Keratinocyte (primary cell): Measurements from ENCODE around the gene NIPAL4. TPM values are rescaled to one million over a fixed set of nuclear protein-coding genes. Genes with fewer than 3 reads are reported as not detected.

Experiments used
- DNase-seq: peaks from one replicate; pipeline ENCODE4 v3.0.0-alpha.2; 2011; ENCODE audit warnings: low read depth, missing footprints, low spot score
- FAIRE-seq: peaks from 2 replicates; lab custom pipeline; 2011; peaks lifted over from hg19 to GRCh38; lab: Jason Lieb, UNC
- H2AFZ ChIP-seq: 2 replicates; pipeline ENCODE4 v1.6.0; 2012; ENCODE audit warnings: low read length, control low read depth, inconsistent platforms; ENCODE audit not compliant: control insufficient read depth
- H3K27ac ChIP-seq: 2 replicates; pipeline ENCODE4 v1.5.1; 2011; ENCODE audit warnings: low read length; ENCODE audit not compliant: control insufficient read depth, insufficient read depth
- H3K27me3 ChIP-seq: 3 replicates; pipeline ENCODE4 v1.6.0; 2011; ENCODE audit warnings: low read length; ENCODE audit not compliant: control insufficient read depth, insufficient read depth; ENCODE audit errors: extremely low read depth
- H3K36me3 ChIP-seq, 2 experiments: 2 replicates in 1 of 2; 3 replicates in 1 of 2; pipeline ENCODE4 v1.5.1; 2011; ENCODE audit warnings: low read length in 2 of 2, mild to moderate bottlenecking in 1 of 2; ENCODE audit not compliant: control insufficient read depth in 2 of 2, insufficient read depth in 2 of 2; ENCODE audit errors: extremely low read depth in 1 of 2
- H3K4me1 ChIP-seq: 3 replicates; pipeline ENCODE4 v1.5.1; 2011; ENCODE audit warnings: low read length; ENCODE audit not compliant: control insufficient read depth, insufficient read depth; ENCODE audit errors: extremely low read depth
- H3K4me2 ChIP-seq: 3 replicates; pipeline ENCODE4 v1.6.0; 2011; ENCODE audit warnings: low read depth, low read length; ENCODE audit not compliant: control insufficient read depth, insufficient read depth; ENCODE audit errors: extremely low read depth
- H3K4me3 ChIP-seq, 3 experiments: fragments of 200-600 bp in 1 of 3; sonication (generic) in 1 of 3; 2 replicates in 2 of 3; 3 replicates in 1 of 3; pipeline ENCODE4 v1.5.1; 2011 to 2016; ENCODE audit warnings: low read length in 3 of 3, mild to moderate bottlenecking in 3 of 3, control low read depth in 2 of 3, inconsistent platforms in 1 of 3, low read depth in 1 of 3, mixed read lengths in 1 of 3, mixed run types in 1 of 3, moderate library complexity in 1 of 3; ENCODE audit not compliant: control insufficient read depth in 2 of 3, insufficient read depth in 2 of 3; ENCODE audit errors: extremely low read depth in 1 of 3
- H3K79me2 ChIP-seq: 2 replicates; pipeline ENCODE4 v1.6.0; 2012; ENCODE audit warnings: low read length; ENCODE audit not compliant: control insufficient read depth, insufficient read depth
- H3K9ac ChIP-seq: 3 replicates; pipeline ENCODE4 v1.6.0; 2011; ENCODE audit warnings: low read length; ENCODE audit not compliant: control insufficient read depth, insufficient read depth; ENCODE audit errors: extremely low read depth
- H3K9me1 ChIP-seq: 3 replicates; pipeline ENCODE4 v1.6.0; 2011; ENCODE audit warnings: low read length; ENCODE audit not compliant: control insufficient read depth, insufficient read depth; ENCODE audit errors: extremely low read depth
- H3K9me3 ChIP-seq: 2 replicates; pipeline ENCODE4 v1.5.1; 2012; ENCODE audit warnings: low read depth, low read length; ENCODE audit not compliant: control insufficient read depth
- H4K20me1 ChIP-seq: 3 replicates; pipeline ENCODE4 v1.6.0; 2011; ENCODE audit warnings: low read length; ENCODE audit not compliant: control insufficient read depth, insufficient read depth; ENCODE audit errors: extremely low read depth
- CTCF ChIP-seq, 3 experiments: IDR thresholded peaks in 1 of 3; conservative IDR thresholded peaks in 1 of 3; optimal IDR thresholded peaks in 1 of 3; 2 replicates in 2 of 3; 3 replicates in 1 of 3; pipeline versions ENCODE3 to v1.5.1; 2011; ENCODE audit warnings: low read length in 3 of 3, mild to moderate bottlenecking in 3 of 3, moderate library complexity in 2 of 3, control low read depth in 1 of 3, inconsistent platforms in 1 of 3; ENCODE audit not compliant: insufficient read depth in 2 of 3; ENCODE audit errors: extremely low read depth in 1 of 3
- EZH2 ChIP-seq: IDR thresholded peaks from one replicate; pipeline ENCODE4 v1.6.1; 2012; ENCODE audit warnings: inconsistent platforms, mild to moderate bottlenecking, low read length, moderate library complexity
- dilution Hi-C: fragments of 300-500 bp; cut with MboI; formaldehyde crosslinking; loops from one replicate; pipeline ENCODE4 v1.7.0; 2020; ENCODE audit warnings: low sequenced_read_pairs; ENCODE audit not compliant: extremely low pct_ligation_motif_present
- polyA plus RNA-seq, 5 experiments: library from polyadenylated mRNA; depleted of rRNA in 3 of 5; stranded (reverse) in 3 of 5; stranded (forward) in 1 of 5; unstranded in 1 of 5; fragments of >200 nt; gene quantifications; 1 replicate in 1 of 5; 2 replicates in 3 of 5; 3 replicates in 1 of 5; pipeline versions ENCODE4 v1.2.1 to v1.2.3, GENCODE V29; 2011 to 2012; ENCODE audit warnings: missing spikeins in 2 of 5, low read depth in 1 of 5, low replicate concordance in 1 of 5

Gene NIPAL4
- polyA plus RNA-seq, 1 donor (not counting 4 experiments of a cell fraction or from before 2014, with no cell fraction given) = 10.3 TPM

GRCh38 chr5:157479612-157480510 is 19.8 kb downstream of the NIPAL4 start:
- H3K4me3 ChIP-seq = no peak overlapping the region
- DNase-seq (no peak), FAIRE-seq (no peak)
- dilution Hi-C loops = no loop called here
- H3K9me3 ChIP-seq = no peaks in the 10 kb centered on the region
- no peak overlapping the region for H3K27ac ChIP-seq
- H3K9me1 ChIP-seq = no peaks in the 10 kb centered on the region
- H3K4me2 ChIP-seq = no peak overlapping the region
- no peak overlapping the region for H2AFZ ChIP-seq
- no peak overlapping the region for H3K9ac ChIP-seq
- H3K36me3 ChIP-seq = peaks cover 4 to 14% of the 10 kb centered on the region in 2 experiments
- no peaks in the 10 kb centered on the region for H3K27me3 ChIP-seq
- H4K20me1 ChIP-seq = no peaks in the 10 kb centered on the region
- TF ChIP-seq EZH2 = no peak
- no peak for TF ChIP-seq CTCF (optimal IDR thresholded peaks at IDR 0.05 in 1 of 3, IDR thresholded peaks at IDR 0.05 in 1 of 3, conservative IDR thresholded peaks at IDR 0.05 in 1 of 3; ENCODE audit: extremely low read depth in 1 of 3, insufficient read depth in 2 of 3, low read length in 3 of 3)
- no peaks in the 10 kb centered on the region for H3K4me1 ChIP-seq
- H3K79me2 ChIP-seq = no peaks in the 10 kb centered on the region

GRCh38 chr5:157481265-157481664 is 21.3 kb downstream of the NIPAL4 start:
- H3K79me2 ChIP-seq = no peaks in the 10 kb centered on the region
- peaks cover 0 to 15% of the 10 kb centered on the region in 2 experiments for H3K36me3 ChIP-seq
- no peaks in the 10 kb centered on the region for H3K27me3 ChIP-seq
- H3K4me3 ChIP-seq = no peak overlapping the region
- no peak for DNase-seq
- no peak overlapping the region for H3K27ac ChIP-seq
- dilution Hi-C loops = no loop called here
- no peaks in the 10 kb centered on the region for H4K20me1 ChIP-seq
- no peaks in the 10 kb centered on the region for H3K4me1 ChIP-seq
- H2AFZ ChIP-seq = no peak overlapping the region
- H3K9ac ChIP-seq = no peak overlapping the region
- FAIRE-seq = no peak
- no peaks in the 10 kb centered on the region for H3K9me1 ChIP-seq
- no peak overlapping the region for H3K4me2 ChIP-seq
- TF ChIP-seq CTCF (optimal IDR thresholded peaks at IDR 0.05 in 1 of 3, IDR thresholded peaks at IDR 0.05 in 1 of 3, conservative IDR thresholded peaks at IDR 0.05 in 1 of 3; ENCODE audit: extremely low read depth in 1 of 3, insufficient read depth in 2 of 3, low read length in 3 of 3) (no peak), EZH2 (no peak)
- H3K9me3 ChIP-seq = no peaks in the 10 kb centered on the region
